Activated naive CD4-positive, alpha-beta T cell treated with anti-CD3 and anti-CD28 coated beads, Interleukin-2, amount 10 ng/mL, durations not matched to agents 7 days and 5 days (primary cell): ENCODE measurements around the gene ERBB3.

Experiments used
- CTCF ChIA-PET: fragments of 350-600 bp; sonication (Branson Sonifier 250); formaldehyde crosslinking; loops from one replicate; lab custom pipeline; 2021; ENCODE audit warnings: antibody characterized with exemption; lab: Charles Lee
- DNase-seq: peaks from one replicate; pipeline ENCODE4 v3.0.0-alpha.2; 2020
- H3K27ac Mint-ChIP-seq: one replicate; pipeline ENCODE4 v1.8.0; 2021; ENCODE audit warnings: mild to moderate bottlenecking, moderate library complexity, mixed read lengths
- H3K27me3 Mint-ChIP-seq: one replicate; pipeline ENCODE4 v1.8.0; 2021; ENCODE audit warnings: mild to moderate bottlenecking, mixed read lengths
- H3K36me3 Mint-ChIP-seq: one replicate; pipeline ENCODE4 v1.8.0; 2021; ENCODE audit warnings: mixed read lengths
- H3K4me1 Mint-ChIP-seq: one replicate; pipeline ENCODE4 v1.8.0; 2021; ENCODE audit warnings: mixed read lengths
- H3K4me3 Mint-ChIP-seq: one replicate; pipeline ENCODE4 v1.8.0; 2021; ENCODE audit warnings: mild to moderate bottlenecking, moderate library complexity, mixed read lengths
- H3K9me3 Mint-ChIP-seq: one replicate; pipeline ENCODE4 v1.8.0; 2021; ENCODE audit warnings: mixed read lengths

The ERBB3 gene

GRCh38 chr12:56141946-56142784, 62.2 kb downstream of the ERBB3 start:
- Mint-ChIP-seq H3K9me3 (no peaks in the 10 kb centered on the region), H3K4me1 (peaks cover 63% of the 10 kb centered on the region), H3K27me3 (no peaks in the 10 kb centered on the region), H3K27ac (peak overlapping the region; percentile 76), H3K36me3 (peaks cover 78% of the 10 kb centered on the region), H3K4me3 (no peak overlapping the region)
- CTCF ChIA-PET: interaction anchor here (0.9 to 1.3 kb wide), 3 partner anchors 9 to 17 kb away, joined by 3 to 5 read pairs (median 5); partner anchors contain the start of gene MYL6
- no peak for DNase-seq

- Mint-ChIP-seq H3K36me3 (peaks cover 68% of the 10 kb centered on the region), H3K9me3 (no peaks in the 10 kb centered on the region), H3K27me3 (no peaks in the 10 kb centered on the region), H3K4me3 (no peak overlapping the region), H3K4me1 (peaks cover 53% of the 10 kb centered on the region), H3K27ac (peak overlapping the region; percentile 76)
- no peak for DNase-seq
- CTCF ChIA-PET: interaction anchor here (1.2 kb wide), 1 partner anchor 16 kb away, joined by 5 read pairs; the partner anchor contains the start of gene MYL6
These were observed 63.3 kb downstream of the ERBB3 start for GRCh38 chr12:56143217-56143616.

- Mint-ChIP-seq H3K27ac (peak overlapping the region; percentile 76), H3K9me3 (no peaks in the 10 kb centered on the region), H3K4me3 (no peak overlapping the region), H3K4me1 (peaks cover 46% of the 10 kb centered on the region), H3K27me3 (no peaks in the 10 kb centered on the region), H3K36me3 (peaks cover 61% of the 10 kb centered on the region)
- no peak for DNase-seq
- CTCF ChIA-PET: interaction anchor here (0.9 to 1.7 kb wide), 3 partner anchors 14 to 24 kb away, joined by 3 to 4 read pairs (median 3); no protein-coding TSS in a partner anchor
These were observed 63.9 kb downstream of the ERBB3 start for GRCh38 chr12:56143870-56144269.

- Mint-ChIP-seq H3K36me3 (peaks cover 49% of the 10 kb centered on the region), H3K27ac (no peak overlapping the region), H3K4me1 (peaks cover 40% of the 10 kb centered on the region), H3K27me3 (no peaks in the 10 kb centered on the region), H3K9me3 (no peaks in the 10 kb centered on the region), H3K4me3 (no peak overlapping the region)
- CTCF ChIA-PET: interaction anchor here (1.7 kb wide), 1 partner anchor 25 kb away, joined by 4 read pairs; no protein-coding TSS in a partner anchor
- no peak for DNase-seq
These were observed 65.3 kb downstream of the ERBB3 start for GRCh38 chr12:56145217-56145616.

GRCh38 chr12:56146492-56147460, 66.8 kb downstream of the ERBB3 start:
- Mint-ChIP-seq H3K4me1 (peaks cover 43% of the 10 kb centered on the region), H3K27ac (no peak overlapping the region)
- CTCF ChIA-PET: interaction anchor here (0.7 kb wide), 1 partner anchor 10 kb away, joined by 3 read pairs; no protein-coding TSS in a partner anchor

GRCh38 chr12:56150563-56150962, 70.6 kb downstream of the ERBB3 start:
- CTCF ChIA-PET: interaction anchor here (1.2 to 1.9 kb wide), 2 partner anchors 22 to 38 kb away, joined by 4 to 8 read pairs; partner anchors contain the start of genes ESYT1 and SMARCC2
- Mint-ChIP-seq H3K27me3 (no peaks in the 10 kb centered on the region), H3K27ac (peak overlapping the region; percentile 99), H3K4me3 (peak overlapping the region; percentile 83), H3K9me3 (no peaks in the 10 kb centered on the region), H3K4me1 (peaks cover 46% of the 10 kb centered on the region), H3K36me3 (peaks cover 8% of the 10 kb centered on the region)
- no peak for DNase-seq

More at GRCh38 chr12:56146492-56147460, 66.8 kb downstream of the ERBB3 start:
- no peaks in the 10 kb centered on the region for H3K9me3 Mint-ChIP-seq
- no peak for DNase-seq
- H3K27me3 Mint-ChIP-seq: no peaks in the 10 kb centered on the region
- no peak overlapping the region for H3K4me3 Mint-ChIP-seq
- peaks cover 38% of the 10 kb centered on the region for H3K36me3 Mint-ChIP-seq

- peaks cover 51% of the 10 kb centered on the region for H3K4me1 Mint-ChIP-seq
- peak overlapping the region; percentile 83 for H3K4me3 Mint-ChIP-seq
- H3K27me3 Mint-ChIP-seq: no peaks in the 10 kb centered on the region
- DNase-seq: peak; percentile 82
- H3K9me3 Mint-ChIP-seq: no peaks in the 10 kb centered on the region
- peak overlapping the region; percentile 99 for H3K27ac Mint-ChIP-seq
- CTCF ChIA-PET: interaction anchor here (0.9 to 1.9 kb wide), 6 partner anchors 9 to 70 kb away, joined by 3 to 8 read pairs (median 6); partner anchors contain the start of genes ESYT1 and RNF41
- H3K36me3 Mint-ChIP-seq: peaks cover 9% of the 10 kb centered on the region
These were observed 71.7 kb downstream of the ERBB3 start for GRCh38 chr12:56151672-56152131.

- H3K27me3 Mint-ChIP-seq: no peaks in the 10 kb centered on the region
- CTCF ChIA-PET: interaction anchor here (0.9 to 1.9 kb wide), 6 partner anchors 10 to 69 kb away, joined by 3 to 8 read pairs (median 6); partner anchors contain the start of genes ESYT1 and RNF41
- H3K36me3 Mint-ChIP-seq: peaks cover 9% of the 10 kb centered on the region
- peak; percentile 96 for DNase-seq
- peak within 1 kb of the TSS; percentile 99 for H3K27ac Mint-ChIP-seq
- H3K4me3 Mint-ChIP-seq: peak within 1 kb of the TSS; percentile 83
- H3K4me1 Mint-ChIP-seq: peaks cover 53% of the 10 kb centered on the region
- H3K9me3 Mint-ChIP-seq: no peaks in the 10 kb centered on the region
These were observed 72.3 kb downstream of the ERBB3 start, which contains the start of gene MYL6B for GRCh38 chr12:56152132-56152755. MYL6B (plus strand) TSS chr12:56152587; CDS start chr12:56153919, 1,332 bp downstream.
